Measurements from ENCODE around the gene STRIT1. TPM values are rescaled to one million over a fixed set of nuclear protein-coding genes. Genes with fewer than 3 reads are reported as not detected.
"Not testable (repeated sequence)": the region's sequence is repeated elsewhere in the genome, so short reads cannot be mapped to it uniquely, and the experiment has no call there.

Gene STRIT1
- polyA plus RNA-seq, 2 of the 4 experiments (the other 2 are of a cell fraction): not detected

GRCh38 chr3:155283092-155284056, 10.1 kb downstream of the STRIT1 start:
- no peak for DNase-seq (ENCODE audit: low read depth in 1 of 2, low spot score in 1 of 2)
- Histone ChIP-seq H3K4me2 (no peak overlapping the region), H3K27ac (no peak overlapping the region), H3K9me3 (no peaks in the 10 kb centered on the region), H3K4me3 (no peak overlapping the region), H3K4me1 (no peaks in the 10 kb centered on the region)
- ChIA-PET POLR2A (no interaction called here), CTCF (no interaction called here)
- FAIRE-seq: no peak
- 59% methylated on average over 8 of the region's 8 CpGs for WGBS (ENCODE audit: missing lambda C conversion rate)
- TF ChIP-seq FOSB (CRISPR knock-in tag; IDR thresholded peaks at IDR 0.05) (no peak), JUN (IDR thresholded peaks at IDR 0.05) (no peak), RCOR1 (IDR thresholded peaks at IDR 0.05; ENCODE audit: low read depth, low read length) (no peak), CBX8 (IDR thresholded peaks at IDR 0.05) (no peak), SMC3 (IDR thresholded peaks at IDR 0.05) (no peak), JUNB (IDR thresholded peaks at IDR 0.05) (no peak)
- ATAC-seq: no peak

GRCh38 chr3:155282385-155283091, 10.9 kb downstream of the STRIT1 start:
- H3K4me1 ChIP-seq: no peaks in the 10 kb centered on the region
- H3K4me3 ChIP-seq: no peak overlapping the region
- no peak overlapping the region for H3K4me2 ChIP-seq
- FAIRE-seq: no peak
- no peaks in the 10 kb centered on the region for H3K9me3 ChIP-seq
- H3K27ac ChIP-seq: no peak overlapping the region
- ChIA-PET POLR2A (no interaction called here), CTCF (no interaction called here)
- TF ChIP-seq POLR2A (IDR thresholded peaks at IDR 0.05; ENCODE audit: low read length) (no peak), RFX5 (IDR thresholded peaks at IDR 0.05) (no peak), ZFP36 (IDR thresholded peaks at IDR 0.05; ENCODE audit: borderline replicate concordance, partially characterized antibody) (no peak), JUN (IDR thresholded peaks at IDR 0.05) (no peak), EHF (CRISPR knock-in tag; IDR thresholded peaks at IDR 0.05) (no peak), NR3C1 (IDR thresholded peaks at IDR 0.05) (no peak), FOXS1 (CRISPR knock-in tag; IDR thresholded peaks at IDR 0.05) (no peak), CHD4 (IDR thresholded peaks at IDR 0.05; ENCODE audit: borderline replicate concordance) (no peak), CEBPB (IDR thresholded peaks at IDR 0.05) (no peak), CBX2 (IDR thresholded peaks at IDR 0.05; ENCODE audit: borderline replicate concordance, low read depth) (no peak), ESRRA (IDR thresholded peaks at IDR 0.05; ENCODE audit: borderline replicate concordance, low read length) (no peak), NFE2L2 (conservative IDR thresholded peaks at IDR 0.05; ENCODE audit: low read length) (no peak), HOXB13 (CRISPR knock-in tag; IDR thresholded peaks at IDR 0.05; ENCODE audit: low read depth) (no peak), RARB (CRISPR knock-in tag; IDR thresholded peaks at IDR 0.05) (no peak), CHD2 (IDR thresholded peaks at IDR 0.05; ENCODE audit: low read length, partially characterized antibody) (no peak), TFCP2L1 (CRISPR knock-in tag; IDR thresholded peaks at IDR 0.05) (no peak), FOSB (CRISPR knock-in tag; IDR thresholded peaks at IDR 0.05) (no peak), MAX (IDR thresholded peaks at IDR 0.05) (no peak), POLR2AphosphoS2 (conservative IDR thresholded peaks at IDR 0.05; ENCODE audit: low read length) (no peak)
- no peak for DNase-seq (ENCODE audit: low read depth in 1 of 2, low spot score in 1 of 2)
- ATAC-seq: no peak
- WGBS (ENCODE audit: missing lambda C conversion rate): 69% methylated on average over 6 of the region's 6 CpGs

- FAIRE-seq: no peak
- POLR2A ChIA-PET: no interaction called here
These were observed 11.6 kb downstream of the STRIT1 start for GRCh38 chr3:155281912-155282311.

GRCh38 chr3:155276089-155276488, 17.4 kb downstream of the STRIT1 start:
- H3K4me1 ChIP-seq; CTCF ChIA-PET; FAIRE-seq; H3K9me3 ChIP-seq; H3K4me3 ChIP-seq; POLR2A ChIA-PET; DNase-seq (ENCODE audit: low read depth in 1 of 2, low spot score in 1 of 2); H3K27ac ChIP-seq; H3K4me2 ChIP-seq; ATAC-seq: not testable (repeated sequence)
- WGBS (ENCODE audit: missing lambda C conversion rate): 66% methylated on average over 6 of the region's 6 CpGs

More at GRCh38 chr3:155281912-155282311, 11.6 kb downstream of the STRIT1 start:
- CTCF ChIA-PET: no interaction called here
- no peak for DNase-seq (ENCODE audit: low read depth in 1 of 2, low spot score in 1 of 2)
- TF ChIP-seq MAFK (IDR thresholded peaks at IDR 0.05; ENCODE audit: partially characterized antibody): no peak
- TF ChIP-seq HOXB13 (CRISPR knock-in tag; IDR thresholded peaks at IDR 0.05; ENCODE audit: low read depth): no peak
- TF ChIP-seq JUN (IDR thresholded peaks at IDR 0.05): no peak
- TF ChIP-seq E2F6 (IDR thresholded peaks at IDR 0.05; ENCODE audit: borderline replicate concordance, low read depth): no peak
- no peak for TF ChIP-seq RNF2 (IDR thresholded peaks at IDR 0.05; ENCODE audit: borderline replicate concordance, low read depth)
- TF ChIP-seq USF2 (IDR thresholded peaks at IDR 0.05): no peak
- H3K4me3 ChIP-seq: no peak overlapping the region
- H3K4me2 ChIP-seq: no peak overlapping the region
- WGBS (ENCODE audit: missing lambda C conversion rate): 75% methylated on average over 2 of the region's 2 CpGs
- no peak for ATAC-seq
- H3K27ac ChIP-seq: no peak overlapping the region
- no peaks in the 10 kb centered on the region for H3K9me3 ChIP-seq
- H3K4me1 ChIP-seq: no peaks in the 10 kb centered on the region

GRCh38 chr3:155275159-155275754, 18.2 kb downstream of the STRIT1 start:
- H3K9me3 ChIP-seq; H3K4me2 ChIP-seq; H3K27ac ChIP-seq; FAIRE-seq; POLR2A ChIA-PET; DNase-seq (ENCODE audit: low read depth in 1 of 2, low spot score in 1 of 2); H3K4me3 ChIP-seq; ATAC-seq; H3K4me1 ChIP-seq: not testable (repeated sequence)
- CTCF ChIA-PET: interaction anchor here (1.1 kb wide), 1 partner anchor 13 kb away, joined by 3 read pairs; no protein-coding TSS in a partner anchor
- 72% methylated on average over 6 of the region's 6 CpGs for WGBS (ENCODE audit: missing lambda C conversion rate)
